Endothelial cell of umbilical vein (primary cell): ENCODE results near the gene CARD10. TPM values are rescaled to one million over a fixed set of nuclear protein-coding genes. Genes with fewer than 3 reads are reported as not detected.

ENCODE experiments used
- BruUV-seq: library from RNA; stranded (reverse); fragments of 400-500 nt; replicated peaks from 2 replicates; lab custom pipeline; 2021; lab: Mats Ljungman, UMichigan
- CTCF ChIA-PET: fragments of 300-600, 350-600 bp; sonication (Branson Sonifier 250); formaldehyde crosslinking; loops from one replicate; lab custom pipeline; 2021; ENCODE audit warnings: antibody characterized with exemption, inconsistent platforms; lab: Charles Lee
- POLR2A ChIA-PET: fragments of 300-600, 350-600 bp; sonication (Branson Sonifier 250); formaldehyde crosslinking; loops from one replicate; lab custom pipeline; 2021; ENCODE audit warnings: antibody characterized with exemption, inconsistent platforms; lab: Charles Lee
- DNase-seq: peaks from one replicate; pipeline ENCODE4 v3.0.0-alpha.2; 2011; ENCODE audit warnings: low read depth, low spot score
- FAIRE-seq: peaks from 2 replicates; lab custom pipeline; 2011; peaks lifted over from hg19 to GRCh38; lab: Jason Lieb, UNC
- H2AFZ ChIP-seq: 2 replicates; pipeline ENCODE4 v1.6.0; 2012; ENCODE audit warnings: low read depth, low read length, control low read depth, inconsistent platforms
- H3K27ac ChIP-seq: 2 replicates; pipeline ENCODE4 v1.5.1; 2011; ENCODE audit warnings: low read depth, mild to moderate bottlenecking, control low read depth, low read length, moderate library complexity; ENCODE audit not compliant: insufficient read depth
- H3K27me3 ChIP-seq, 2 experiments: 2 replicates each; pipeline versions ENCODE4 v1.6.0 to v1.6.1; 2011; ENCODE audit warnings: low read length in 2 of 2, mixed read lengths in 1 of 2; ENCODE audit not compliant: control insufficient read depth in 2 of 2, insufficient read depth in 2 of 2
- H3K36me3 ChIP-seq, 2 experiments: 2 replicates in 1 of 2; 3 replicates in 1 of 2; pipeline ENCODE4 v1.5.1; 2011; ENCODE audit warnings: low read length in 2 of 2, mild to moderate bottlenecking in 1 of 2, moderate library complexity in 1 of 2; ENCODE audit not compliant: control insufficient read depth in 2 of 2, insufficient read depth in 2 of 2; ENCODE audit errors: extremely low read depth in 1 of 2
- H3K4me1 ChIP-seq: 3 replicates; pipeline ENCODE4 v1.5.1; 2011; ENCODE audit warnings: mild to moderate bottlenecking, low read length; ENCODE audit not compliant: control insufficient read depth, insufficient read depth; ENCODE audit errors: extremely low read depth
- H3K4me2 ChIP-seq: 2 replicates; pipeline ENCODE4 v1.6.1; 2011; ENCODE audit warnings: low read length, control low read depth, mixed read lengths; ENCODE audit not compliant: insufficient read depth
- H3K4me3 ChIP-seq, 3 experiments: fragments of 200-600 bp in 1 of 3; sonication (generic), shearing (Covaris generic) in 1 of 3; replicated peaks in 1 of 3; 2 replicates each; pipeline ENCODE4 v1.5.1; 2011 to 2016; ENCODE audit warnings: control low read depth in 3 of 3, low read length in 3 of 3, mild to moderate bottlenecking in 2 of 3, inconsistent platforms in 1 of 3, low read depth in 1 of 3, moderate library complexity in 1 of 3; ENCODE audit not compliant: insufficient read depth in 1 of 3
- H3K79me2 ChIP-seq: 2 replicates; pipeline ENCODE4 v1.6.0; 2012; ENCODE audit warnings: low read length, inconsistent platforms; ENCODE audit not compliant: control insufficient read depth, insufficient read depth
- H3K9ac ChIP-seq: replicated peaks from 2 replicates; pipeline ENCODE3; 2011; ENCODE audit warnings: low read length, control low read depth; ENCODE audit not compliant: insufficient read depth; ENCODE audit errors: extremely low read depth
- H3K9me1 ChIP-seq: replicated peaks from 3 replicates; pipeline ENCODE4 v1.6.0; 2011; ENCODE audit warnings: mild to moderate bottlenecking, low read length; ENCODE audit not compliant: control insufficient read depth, insufficient read depth; ENCODE audit errors: extremely low read depth
- H3K9me3 ChIP-seq: replicated peaks from 2 replicates; pipeline ENCODE4 v1.5.1; 2012; ENCODE audit warnings: low read length, inconsistent platforms; ENCODE audit not compliant: control insufficient read depth, insufficient read depth
- H4K20me1 ChIP-seq: replicated peaks from 2 replicates; pipeline ENCODE3; 2011; ENCODE audit warnings: mild to moderate bottlenecking, low read length; ENCODE audit not compliant: control insufficient read depth, insufficient read depth; ENCODE audit errors: extremely low read depth
- CTCF ChIP-seq, 2 donors: IDR thresholded peaks; 1 replicate in 1 of 2; 2 replicates in 1 of 2; pipeline ENCODE4 v1.5.1; 2011; ENCODE audit warnings: low read length in 2 of 2, mild to moderate bottlenecking in 2 of 2, moderate library complexity in 2 of 2, control low read depth in 1 of 2, inconsistent platforms in 1 of 2, low read depth in 1 of 2; ENCODE audit not compliant: insufficient read depth in 1 of 2; ENCODE audit errors: extremely low read depth in 1 of 2
- EZH2 ChIP-seq: IDR thresholded peaks from 2 replicates; pipeline ENCODE4 v1.6.1; 2012; ENCODE audit warnings: borderline replicate concordance, low read depth, mild to moderate bottlenecking, moderate library complexity, low read length, inconsistent platforms; ENCODE audit not compliant: severe bottlenecking
- FOS ChIP-seq: IDR thresholded peaks from 2 replicates; pipeline ENCODE4 v1.6.1; 2011; ENCODE audit warnings: mild to moderate bottlenecking, low read length, moderate library complexity, borderline replicate concordance; ENCODE audit not compliant: insufficient read depth
- GATA2 ChIP-seq: IDR thresholded peaks from 2 replicates; pipeline ENCODE4 v1.7.0; 2011; ENCODE audit warnings: low read depth, mild to moderate bottlenecking, moderate library complexity, mixed read lengths, low read length; ENCODE audit not compliant: insufficient read length, insufficient read depth
- JUN ChIP-seq: IDR thresholded peaks from 2 replicates; pipeline ENCODE4 v1.6.1; 2011; ENCODE audit warnings: borderline replicate concordance, low read depth; ENCODE audit not compliant: insufficient read length, insufficient read depth
- MAX ChIP-seq: IDR thresholded peaks from 2 replicates; pipeline ENCODE4 v1.6.1; 2011; ENCODE audit not compliant: insufficient read depth, insufficient read length
- MYC ChIP-seq: IDR thresholded peaks from one replicate; pipeline ENCODE4 v1.6.1; 2011; ENCODE audit warnings: mild to moderate bottlenecking, low read depth, low read length
- POLR2A ChIP-seq: IDR thresholded peaks from 2 replicates; pipeline ENCODE4 v1.6.1; 2012; ENCODE audit warnings: low read depth, mild to moderate bottlenecking, control low read depth, low read length
- POLR2AphosphoS5 ChIP-seq: IDR thresholded peaks from 2 replicates; pipeline ENCODE4 v1.6.1; 2012; ENCODE audit warnings: low read depth, mild to moderate bottlenecking, control low read depth, low read length, moderate library complexity; ENCODE audit not compliant: insufficient read depth
- dilution Hi-C: fragments of 300-500 bp; cut with MboI; formaldehyde crosslinking; loops from one replicate; pipeline ENCODE4 v1.15.0; 2019; ENCODE audit warnings: low sequenced_read_pairs; ENCODE audit not compliant: extremely low pct_ligation_motif_present
- intact Hi-C: fragments of 100-400 bp; cut with micrococcal nuclease; formaldehyde crosslinking; loops from one replicate; pipeline ENCODE4 v1.10.0; 2022
- polyA plus RNA-seq, 4 experiments: library from polyadenylated mRNA; depleted of rRNA in 3 of 4; stranded (reverse) in 3 of 4; unstranded in 1 of 4; fragments of >200 nt; gene quantifications; 2 replicates each; pipeline versions ENCODE4 v1.2.1 to v1.2.3, GENCODE V29; 2011 to 2012; ENCODE audit warnings: missing spikeins in 1 of 4
- total RNA-seq: library from RNA; stranded (reverse); gene quantifications from 2 replicates; pipeline ENCODE4 v1.2.3, GENCODE V29; 2021

CARD10 gene
- total and polyA plus RNA-seq, 2 donors (not counting 3 experiments of a cell fraction or from before 2014, with no cell fraction given), result 36.1 to 39.5 TPM

GRCh38 chr22:37501610-37502341, 17.4 kb downstream of the CARD10 start:
- no peak overlapping the region for H3K4me3 ChIP-seq
- dilution Hi-C loops, result no loop called here
- intact Hi-C loops, result loop anchor here (1.0 kb wide), 1 partner anchor 91 kb away; no protein-coding TSS in a partner anchor
- FAIRE-seq (peak; percentile 92), DNase-seq (peak; percentile 92)
- H3K4me2 ChIP-seq, result peak overlapping the region; percentile 18
- no peaks in the 10 kb centered on the region for H4K20me1 ChIP-seq
- H2AFZ ChIP-seq, result no peak overlapping the region
- H3K9me1 ChIP-seq, result no peaks in the 10 kb centered on the region
- TF ChIP-seq EZH2 (no peak), JUN (no peak), MAX (no peak), MYC (peak; percentile 14), POLR2A (peak; percentile 51), POLR2AphosphoS5 (peak; percentile 41), FOS (no peak), CTCF (IDR thresholded peaks at IDR 0.05; ENCODE audit: extremely low read depth in 1 of 2, insufficient read depth in 1 of 2, low read depth in 1 of 2, low read length in 2 of 2) (no peak), GATA2 (no peak)
- ChIA-PET POLR2A (interaction anchor here (1.8 kb wide), 1 partner anchor 16 kb away, joined by 5 read pairs; the partner anchor contains the start of gene MFNG), CTCF (interaction anchor here (0.6 to 1.6 kb wide), 4 partner anchors 11 to 175 kb away, joined by 3 to 4 read pairs (median 4); no protein-coding TSS in a partner anchor)
- H3K79me2 ChIP-seq, result no peaks in the 10 kb centered on the region
- peaks cover 58% of the 10 kb centered on the region for H3K4me1 ChIP-seq
- H3K27me3 ChIP-seq, result no peaks in the 10 kb centered on the region
- H3K9ac ChIP-seq, result peak overlapping the region; percentile 25
- peak overlapping the region; percentile 66 for H3K27ac ChIP-seq
- H3K9me3 ChIP-seq, result no peaks in the 10 kb centered on the region
- no TSS peak for BruUV-seq
- peaks cover 2 to 23% of the 10 kb centered on the region in 2 experiments for H3K36me3 ChIP-seq
